Fibroblast of skin of back (primary cell): ENCODE measurements around the gene RAPGEF2.
A peak's percentile ranks its signal among the peaks of the same experiment; 100 is the strongest.
"Not testable (repeated sequence)": the region's sequence is repeated elsewhere in the genome, so short reads cannot be mapped to it uniquely, and the experiment has no call there.

Source experiments
- DNase-seq: peaks from one replicate; pipeline ENCODE4 v3.0.0-alpha.2; 2013

RAPGEF2 gene

GRCh38 chr4:159101988-159102621 is 774 bp upstream of the RAPGEF2 start:
- no peak for DNase-seq

DNA sequence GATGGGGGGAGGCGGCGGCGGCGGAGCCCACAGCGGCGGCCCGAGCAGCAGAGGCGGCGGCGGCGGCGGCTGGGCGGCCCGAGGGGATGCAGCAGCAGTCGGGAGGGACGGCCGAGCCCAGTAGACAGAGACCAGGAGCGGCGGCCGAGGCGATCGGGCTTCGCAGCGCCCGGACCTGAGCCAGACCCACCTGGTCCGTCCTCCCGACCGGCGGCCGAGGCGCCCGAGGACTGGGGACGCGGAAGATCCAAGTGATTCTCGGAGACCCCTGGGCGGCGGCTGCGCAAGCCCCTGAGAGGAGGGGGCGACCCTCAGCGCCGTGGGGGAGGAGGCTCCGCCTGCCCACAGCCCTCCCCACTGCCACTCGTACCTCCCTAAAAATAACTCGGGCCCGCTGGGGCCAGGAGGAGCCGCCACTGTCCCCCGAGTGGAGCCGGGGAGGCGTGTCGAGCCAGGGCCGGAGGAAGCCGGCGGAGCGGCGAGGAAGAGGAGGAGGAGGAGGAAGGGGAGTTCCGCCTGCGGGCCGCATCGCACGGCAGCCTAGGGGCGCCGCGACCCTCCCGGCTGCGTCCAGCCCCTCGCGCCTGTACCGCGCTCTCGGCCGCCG is 608 bp downstream of the RAPGEF2 start:
- no peak for DNase-seq

- peak; percentile 27 for DNase-seq
These were observed 2.0 kb downstream of the RAPGEF2 start for GRCh38 chr4:159104694-159105414.

DNA sequence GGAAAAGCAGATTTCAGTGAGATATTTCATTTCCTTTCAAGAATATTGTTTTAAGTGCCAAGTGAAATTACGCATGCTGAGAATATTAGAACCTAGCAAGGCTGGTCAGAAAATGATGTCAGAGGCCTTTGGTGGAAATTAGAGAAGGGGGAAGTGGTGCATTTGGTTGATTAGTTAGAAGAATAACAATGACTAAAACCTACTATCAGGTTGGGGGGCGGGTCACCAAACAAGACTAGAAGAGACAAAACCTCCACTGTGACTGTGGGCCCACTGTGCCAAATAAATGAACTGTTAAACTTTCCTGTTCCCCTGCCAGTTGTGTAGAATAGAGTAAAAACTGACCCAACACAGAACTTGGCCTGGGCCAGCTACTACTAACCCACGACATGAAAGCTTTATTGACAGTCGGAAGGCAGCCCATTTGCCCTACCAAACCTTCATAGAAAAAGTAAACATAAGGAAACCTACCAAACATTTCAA is 2.9 kb downstream of the RAPGEF2 start:
- DNase-seq, result peak; percentile 79

- no peak for DNase-seq
These were observed 3.8 kb downstream of the RAPGEF2 start for GRCh38 chr4:159106636-159107035.

- no peak for DNase-seq
These were observed 4.5 kb downstream of the RAPGEF2 start for GRCh38 chr4:159107203-159107925.

- DNase-seq, result no peak
These were observed 5.2 kb downstream of the RAPGEF2 start for GRCh38 chr4:159108124-159108523.

GRCh38 chr4:159110961-159111360 is 8.1 kb downstream of the RAPGEF2 start:
- no peak for DNase-seq

DNA sequence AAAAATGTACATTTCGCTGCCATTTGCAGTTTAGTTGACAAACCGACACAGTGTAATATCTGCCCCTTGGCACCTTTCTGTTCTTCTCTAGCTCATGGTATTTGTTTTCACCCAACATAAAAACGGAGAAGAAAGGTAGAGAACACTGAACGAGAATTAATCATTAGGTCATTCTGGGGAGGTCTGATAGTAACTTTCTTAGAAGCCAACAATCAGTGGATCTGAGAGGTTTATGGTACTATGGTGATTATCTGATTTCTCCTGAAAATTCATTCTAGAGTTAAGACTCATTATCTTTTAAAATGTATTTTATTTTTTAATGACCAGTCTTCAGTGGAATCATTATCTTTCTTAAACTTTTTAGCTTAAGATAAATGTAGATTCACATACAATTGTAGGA is 8.5 kb downstream of the RAPGEF2 start:
- no peak for DNase-seq

GRCh38 chr4:159113366-159113765 is 10.5 kb downstream of the RAPGEF2 start:
- not testable (repeated sequence) for DNase-seq

GRCh38 chr4:159116098-159116497 is 13.2 kb downstream of the RAPGEF2 start:
- DNase-seq, result not testable (repeated sequence)

DNA sequence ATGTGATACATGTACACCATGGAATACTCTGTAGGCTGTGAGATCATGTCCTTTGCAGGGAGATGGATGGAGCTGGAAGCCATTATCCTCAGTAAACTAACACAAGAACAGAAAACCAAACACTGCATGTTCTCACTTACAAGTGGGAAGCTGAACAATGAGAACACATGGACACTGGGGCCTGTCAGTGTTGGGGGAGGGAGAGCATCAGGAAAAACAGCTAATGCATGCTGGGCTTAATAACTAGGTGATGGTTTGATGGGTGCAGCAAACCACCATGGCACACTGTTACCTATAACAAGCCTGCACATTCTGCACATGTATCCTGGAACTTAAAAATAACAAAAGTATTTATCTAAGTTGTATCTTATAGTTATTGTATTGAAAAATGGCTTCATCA is 13.8 kb downstream of the RAPGEF2 start:
- not testable (repeated sequence) for DNase-seq

- no peak for DNase-seq
These were observed 14.7 kb downstream of the RAPGEF2 start for GRCh38 chr4:159117564-159117963.

GRCh38 chr4:159117968-159118367 is 15.1 kb downstream of the RAPGEF2 start:
- DNase-seq, result no peak

- DNase-seq, result no peak
These were observed 18.5 kb downstream of the RAPGEF2 start for GRCh38 chr4:159121371-159121770.

DNA sequence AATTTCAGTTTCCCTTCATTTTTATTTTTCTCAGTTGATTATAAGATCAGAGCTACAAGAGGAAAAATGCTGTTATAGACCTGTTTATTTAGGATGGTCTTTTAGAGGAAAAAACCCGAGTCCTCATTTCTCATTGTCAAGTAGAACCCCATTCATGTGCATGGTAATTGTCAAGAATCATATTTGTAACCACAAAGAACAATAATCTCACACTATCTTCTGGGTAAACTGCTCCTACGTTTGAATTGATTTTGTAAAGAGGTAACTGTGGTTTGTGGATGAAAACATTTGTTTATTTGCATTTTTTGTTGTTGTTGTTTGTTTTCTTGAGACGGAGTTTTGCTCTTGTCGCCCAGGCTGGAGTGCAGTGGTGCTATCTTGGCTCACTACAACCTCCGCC is 23.8 kb downstream of the RAPGEF2 start:
- DNase-seq, result no peak

- no peak for DNase-seq
These were observed 25.1 kb downstream of the RAPGEF2 start for GRCh38 chr4:159127745-159128518.

- DNase-seq, result no peak
These were observed 27.1 kb downstream of the RAPGEF2 start for GRCh38 chr4:159129814-159130550.

GRCh38 chr4:159131564-159131963 is 28.7 kb downstream of the RAPGEF2 start:
- DNase-seq, result no peak

GRCh38 chr4:159134429-159134828 is 31.6 kb downstream of the RAPGEF2 start:
- DNase-seq, result no peak

- no peak for DNase-seq
These were observed 34.3 kb downstream of the RAPGEF2 start for GRCh38 chr4:159137176-159137575.

DNA sequence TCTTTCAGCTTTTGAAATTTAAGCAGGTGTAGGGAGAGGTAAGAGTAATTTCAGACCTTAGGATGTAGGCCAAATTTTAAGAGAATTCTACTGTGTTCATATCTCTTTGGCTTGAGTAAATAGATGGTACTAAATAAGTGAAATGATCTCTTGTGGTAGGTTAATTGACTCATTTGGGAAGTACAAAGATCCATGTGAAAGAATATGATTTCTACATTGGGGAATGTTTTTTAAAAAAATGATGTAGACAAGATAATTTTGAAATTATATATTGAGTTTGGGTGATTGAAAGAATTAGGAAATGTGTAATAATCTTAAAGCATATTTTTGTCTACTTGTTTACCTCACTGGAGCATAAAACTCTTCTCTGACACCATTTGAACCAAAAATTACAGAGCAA is 35.6 kb downstream of the RAPGEF2 start:
- no peak for DNase-seq
